CD14-positive monocyte (primary cell): ENCODE measurements around the gene ITPRIP. TPM values are rescaled to one million over a fixed set of nuclear protein-coding genes. Genes with fewer than 3 reads are reported as not detected.

Experiments
- DNase-seq, 3 donors: peaks; one replicate each; pipeline ENCODE4 v3.0.0-alpha.2; 2011 to 2022
- H2AFZ ChIP-seq: 2 replicates; pipeline ENCODE4 v1.6.0; 2012; ENCODE audit warnings: mild to moderate bottlenecking, low read depth, low read length, inconsistent platforms; ENCODE audit not compliant: insufficient read depth, poor library complexity, severe bottlenecking
- H3K27ac ChIP-seq, 2 donors: 1 replicate in 1 of 2; 2 replicates in 1 of 2; pipeline ENCODE4 v1.5.1; 2012 to 2013; ENCODE audit warnings: low read length in 2 of 2, control low read depth in 1 of 2, inconsistent platforms in 1 of 2, low read depth in 1 of 2, mild to moderate bottlenecking in 1 of 2
- H3K27me3 ChIP-seq, 2 donors: one replicate each; pipeline versions ENCODE4 v1.6.0 to v1.6.1; 2011 to 2013; ENCODE audit warnings: low read length in 2 of 2; ENCODE audit not compliant: control insufficient read depth in 2 of 2, insufficient read depth in 2 of 2
- H3K36me3 ChIP-seq, 2 donors: replicated peaks in 1 of 2; 1 replicate in 1 of 2; 2 replicates in 1 of 2; pipeline versions ENCODE4 v1.5.1 to v1.6.1; 2012 to 2013; ENCODE audit warnings: low read length in 2 of 2, control low read depth in 1 of 2, inconsistent platforms in 1 of 2, mild to moderate bottlenecking in 1 of 2; ENCODE audit not compliant: insufficient read depth in 2 of 2, control insufficient read depth in 1 of 2
- H3K4me1 ChIP-seq, 2 donors: 1 replicate in 1 of 2; 2 replicates in 1 of 2; pipeline versions ENCODE4 v1.5.1 to v1.6.1; 2012 to 2013; ENCODE audit warnings: low read length in 2 of 2, control low read depth in 1 of 2, inconsistent platforms in 1 of 2, mild to moderate bottlenecking in 1 of 2, moderate library complexity in 1 of 2; ENCODE audit not compliant: insufficient read depth in 2 of 2, control insufficient read depth in 1 of 2
- H3K4me2 ChIP-seq: replicated peaks from 2 replicates; pipeline ENCODE3; 2012; ENCODE audit warnings: low read length, moderate library complexity, mild to moderate bottlenecking; ENCODE audit not compliant: poor library complexity, severe bottlenecking; ENCODE audit errors: extremely low read depth
- H3K4me3 ChIP-seq, 3 experiments: fragments of 200-600 bp in 1 of 3; sonication (generic) in 1 of 3; replicated peaks in 1 of 3; 1 replicate in 2 of 3; 2 replicates in 1 of 3; pipeline ENCODE4 v1.5.1; 2011 to 2013; ENCODE audit warnings: low read length in 3 of 3, mild to moderate bottlenecking in 3 of 3, control low read depth in 2 of 3, low read depth in 2 of 3, inconsistent platforms in 1 of 3, moderate library complexity in 1 of 3
- H3K79me2 ChIP-seq: 2 replicates; pipeline ENCODE4 v1.6.0; 2012; ENCODE audit warnings: mild to moderate bottlenecking, control low read depth, inconsistent platforms, low read length, moderate library complexity; ENCODE audit not compliant: insufficient read depth
- H3K9ac ChIP-seq: 2 replicates; pipeline ENCODE4 v1.6.0; 2017; ENCODE audit warnings: low read length, mild to moderate bottlenecking; ENCODE audit not compliant: insufficient read depth, poor library complexity, severe bottlenecking
- H3K9me3 ChIP-seq, 2 donors: replicated peaks in 1 of 2; 1 replicate in 1 of 2; 2 replicates in 1 of 2; pipeline versions ENCODE4 v1.5.1 to v1.6.1; 2012 to 2013; ENCODE audit warnings: low read length in 2 of 2, control low read depth in 1 of 2; ENCODE audit not compliant: control insufficient read depth in 1 of 2, insufficient read depth in 1 of 2
- H4K20me1 ChIP-seq: 2 replicates; pipeline ENCODE4 v1.6.0; 2012; ENCODE audit warnings: mild to moderate bottlenecking, low read length, control low read depth, moderate library complexity; ENCODE audit not compliant: insufficient read depth
- H3K27ac Mint-ChIP-seq, 7 donors: one replicate each; pipeline ENCODE4 v1.8.0; 2020; ENCODE audit warnings: mild to moderate bottlenecking in 7 of 7, mixed read lengths in 7 of 7, moderate library complexity in 6 of 7, inconsistent platforms in 2 of 7
- H3K27me3 Mint-ChIP-seq, 3 donors: one replicate each; pipeline ENCODE4 v1.8.0; 2021 to 2022; ENCODE audit warnings: low read depth in 3 of 3, mild to moderate bottlenecking in 3 of 3, mixed read lengths in 3 of 3, moderate library complexity in 3 of 3, inconsistent platforms in 1 of 3
- H3K36me3 Mint-ChIP-seq, 2 donors: one replicate each; pipeline ENCODE4 v1.8.0; 2020; ENCODE audit warnings: mixed read lengths in 2 of 2, inconsistent platforms in 1 of 2, mild to moderate bottlenecking in 1 of 2
- H3K4me1 Mint-ChIP-seq: one replicate; pipeline ENCODE4 v1.8.0; 2020; ENCODE audit warnings: mild to moderate bottlenecking, mixed read lengths
- H3K4me3 Mint-ChIP-seq, 2 donors: one replicate each; pipeline ENCODE4 v1.8.0; 2020; ENCODE audit warnings: mild to moderate bottlenecking in 2 of 2, mixed read lengths in 2 of 2, moderate library complexity in 1 of 2
- H3K9me3 Mint-ChIP-seq, 7 donors: one replicate each; pipeline ENCODE4 v1.8.0; 2020 to 2022; ENCODE audit warnings: mixed read lengths in 7 of 7, mild to moderate bottlenecking in 6 of 7, moderate library complexity in 6 of 7, inconsistent platforms in 2 of 7
- WGBS: methylation state at CpG from one replicate; pipeline ENCODE4 v1.1.5; 2013; ENCODE audit warnings: missing lambda C conversion rate; ENCODE audit not compliant: insufficient coverage; 5-methylcytosine and 5-hydroxymethylcytosine counted together
- intact Hi-C, 2 donors: fragments of 100-400 bp; cut with micrococcal nuclease; formaldehyde crosslinking; loops; one replicate each; pipeline versions ENCODE4 v1.15.0 to v1.15.1; 2023
- polyA plus RNA-seq, 3 donors: library from polyadenylated mRNA; depleted of rRNA in 1 of 3; unstranded in 2 of 3; stranded (reverse) in 1 of 3; fragments of 300-500 nt in 2 of 3; fragments of >200 nt in 1 of 3; fragmentation: Illumina TruSeq in 2 of 3; gene quantifications; 1 replicate in 2 of 3; 2 replicates in 1 of 3; pipeline ENCODE4 v1.2.3, GENCODE V29; 2012 to 2021
- TF ChIP-seq, protein P1 (sequence below): fragments of 200-600 bp; IDR thresholded peaks from one replicate; pipeline ENCODE4 v1.8.0; 2022; ENCODE audit warnings: antibody characterized with exemption, mild to moderate bottlenecking

The ITPRIP gene
- polyA plus RNA-seq, 3 donors, result 27.5 to 76.6 (median 35.7) TPM

DNA sequence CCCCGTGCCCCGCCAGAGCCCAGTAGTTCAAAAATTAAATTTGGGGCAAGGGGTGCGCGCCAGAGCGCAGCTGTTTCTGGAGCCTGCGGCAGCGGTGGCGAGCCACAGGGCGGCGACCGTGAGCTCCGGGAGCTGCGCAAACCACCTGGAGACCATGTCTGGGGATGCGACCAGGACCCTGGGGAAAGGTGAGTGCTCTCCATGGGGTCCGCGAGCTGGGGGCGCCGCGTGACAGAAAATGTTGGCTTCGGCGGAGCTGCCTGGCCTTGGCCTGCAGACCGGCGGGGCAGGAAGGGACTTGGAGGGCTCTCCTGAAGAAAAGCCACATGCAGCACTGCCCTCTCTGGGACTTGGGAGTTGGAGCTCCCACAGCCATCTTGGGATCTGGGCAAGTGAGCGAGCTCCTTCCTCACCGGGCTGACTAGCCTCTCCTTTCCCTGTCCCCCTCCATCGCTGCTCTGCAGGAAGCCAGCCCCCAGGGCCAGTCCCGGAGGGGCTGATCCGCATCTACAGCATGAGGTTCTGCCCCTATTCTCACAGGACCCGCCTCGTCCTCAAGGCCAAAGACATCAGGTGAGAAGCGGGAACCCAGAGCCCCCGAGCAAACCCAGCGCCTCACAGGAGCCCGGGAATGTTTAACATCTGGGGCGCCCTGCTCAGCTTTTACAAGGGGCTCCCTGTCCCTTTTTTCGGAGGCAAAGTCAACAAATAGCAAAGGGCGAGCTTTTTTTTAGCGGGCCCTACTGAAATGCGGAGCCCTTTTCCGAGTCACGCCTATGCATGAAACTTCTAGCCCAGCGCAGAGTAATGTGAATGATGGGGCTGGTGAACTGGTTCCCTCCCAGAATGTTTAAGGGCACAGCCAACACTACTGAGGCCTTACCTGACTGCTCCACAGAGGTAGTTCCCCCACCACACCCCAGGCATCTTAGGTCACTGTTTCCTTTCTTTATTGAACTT is 63.2 kb downstream of the ITPRIP start:
- Mint-ChIP-seq H3K9me3 (no peaks in the 10 kb centered on the region), H3K27ac (peak overlapping the region in 1 of 7 donors; percentile 61), H3K4me1 (peaks cover 16% of the 10 kb centered on the region), H3K36me3 (no peaks in the 10 kb centered on the region), H3K27me3 (peaks cover 13 to 21% (median 17%) of the 10 kb centered on the region in 3 donors), H3K4me3 (peak overlapping the region in 1 of 2 donors; percentile 56)
- Histone ChIP-seq H3K4me3 (no peak overlapping the region), H2AFZ (peak overlapping the region; percentile 40), H3K36me3 (no peaks in the 10 kb centered on the region), H4K20me1 (no peaks in the 10 kb centered on the region), H3K27me3 (peaks cover 0 to 13% of the 10 kb centered on the region in 2 donors), H3K27ac (no peak overlapping the region), H3K4me1 (peaks cover 7% of the 10 kb centered on the region in 2 donors), H3K79me2 (no peaks in the 10 kb centered on the region), H3K4me2 (no peak overlapping the region), H3K9me3 (no peaks in the 10 kb centered on the region), H3K9ac (no peak overlapping the region)
- WGBS, result 28% methylated on average over 41 of the region's 42 CpGs
- intact Hi-C loops, result loop anchor here in 1 of 2 donors (5.0 kb wide), 1 partner anchor 43 kb away; the partner anchor contains the start of gene CFAP43
- TF ChIP-seq, protein P1, sequence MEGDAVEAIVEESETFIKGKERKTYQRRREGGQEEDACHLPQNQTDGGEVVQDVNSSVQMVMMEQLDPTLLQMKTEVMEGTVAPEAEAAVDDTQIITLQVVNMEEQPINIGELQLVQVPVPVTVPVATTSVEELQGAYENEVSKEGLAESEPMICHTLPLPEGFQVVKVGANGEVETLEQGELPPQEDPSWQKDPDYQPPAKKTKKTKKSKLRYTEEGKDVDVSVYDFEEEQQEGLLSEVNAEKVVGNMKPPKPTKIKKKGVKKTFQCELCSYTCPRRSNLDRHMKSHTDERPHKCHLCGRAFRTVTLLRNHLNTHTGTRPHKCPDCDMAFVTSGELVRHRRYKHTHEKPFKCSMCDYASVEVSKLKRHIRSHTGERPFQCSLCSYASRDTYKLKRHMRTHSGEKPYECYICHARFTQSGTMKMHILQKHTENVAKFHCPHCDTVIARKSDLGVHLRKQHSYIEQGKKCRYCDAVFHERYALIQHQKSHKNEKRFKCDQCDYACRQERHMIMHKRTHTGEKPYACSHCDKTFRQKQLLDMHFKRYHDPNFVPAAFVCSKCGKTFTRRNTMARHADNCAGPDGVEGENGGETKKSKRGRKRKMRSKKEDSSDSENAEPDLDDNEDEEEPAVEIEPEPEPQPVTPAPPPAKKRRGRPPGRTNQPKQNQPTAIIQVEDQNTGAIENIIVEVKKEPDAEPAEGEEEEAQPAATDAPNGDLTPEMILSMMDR, result peak; percentile 95
- DNase-seq, result peak in 2 of 3 donors; percentile 30 to 45

DNA sequence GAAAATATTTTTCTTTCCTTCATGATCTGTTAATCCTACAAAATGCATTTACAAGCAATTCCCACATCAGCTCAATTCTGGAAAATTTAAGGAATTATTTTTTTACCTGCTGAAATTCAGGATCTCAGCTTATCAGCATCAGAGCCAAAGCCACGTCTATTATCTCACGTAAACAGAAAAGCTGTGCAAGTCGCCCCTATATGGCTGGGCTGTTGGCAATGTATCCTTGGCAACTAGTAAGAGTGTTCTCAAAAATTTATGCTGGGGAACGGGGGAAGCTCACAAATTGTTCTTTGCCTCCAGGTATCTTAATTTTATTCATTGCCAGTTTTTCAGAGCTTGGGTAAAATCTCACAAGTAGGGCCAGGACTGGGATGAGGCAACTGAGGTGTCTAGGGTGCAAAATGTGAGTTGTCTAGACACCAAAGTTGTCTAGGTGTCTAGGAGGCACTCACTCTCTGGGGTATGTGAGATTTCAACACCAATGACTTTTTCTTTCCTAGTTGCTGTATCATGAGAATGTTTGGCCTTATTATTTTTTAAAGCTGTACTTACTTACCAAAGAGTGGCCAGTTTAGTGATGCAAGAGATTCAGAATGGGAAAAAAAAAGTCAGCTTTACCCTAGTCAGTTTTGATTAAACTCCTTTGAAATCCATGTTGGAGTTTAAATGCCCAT is 64.2 kb downstream of the ITPRIP start:
- peaks cover 13 to 21% (median 17%) of the 10 kb centered on the region in 3 donors for H3K27me3 Mint-ChIP-seq
- H2AFZ ChIP-seq, result peak overlapping the region; percentile 40
- no peaks in the 10 kb centered on the region for H3K9me3 ChIP-seq
- no peak overlapping the region for H3K27ac ChIP-seq
- H3K27me3 ChIP-seq, result peaks cover 0 to 13% of the 10 kb centered on the region in 2 donors
- no peak overlapping the region for H3K4me2 ChIP-seq
- no peaks in the 10 kb centered on the region for H4K20me1 ChIP-seq
- H3K36me3 Mint-ChIP-seq, result no peaks in the 10 kb centered on the region
- intact Hi-C loops, result loop anchor here in 1 of 2 donors (5.0 kb wide), 1 partner anchor 42 kb away; the partner anchor contains the start of gene CFAP43
- no peaks in the 10 kb centered on the region for H3K36me3 ChIP-seq
- H3K9me3 Mint-ChIP-seq, result no peaks in the 10 kb centered on the region
- no peak overlapping the region for H3K4me3 ChIP-seq
- H3K79me2 ChIP-seq, result no peaks in the 10 kb centered on the region
- peak overlapping the region in 1 of 2 donors; percentile 39 for H3K4me3 Mint-ChIP-seq
- H3K9ac ChIP-seq, result no peak overlapping the region
- no peak for DNase-seq
- peaks cover 13 to 14% of the 10 kb centered on the region in 2 donors for H3K4me1 ChIP-seq
- H3K4me1 Mint-ChIP-seq, result peaks cover 19% of the 10 kb centered on the region
- no peak overlapping the region for H3K27ac Mint-ChIP-seq
- TF ChIP-seq, protein P1, result no peak
- WGBS, result 94% methylated on average over 4 of the region's 4 CpGs
